ENCODE measurements around the gene DENND1A.
A peak's percentile ranks its signal among the peaks of the same experiment; 100 is the strongest.

The DENND1A gene

DNA sequence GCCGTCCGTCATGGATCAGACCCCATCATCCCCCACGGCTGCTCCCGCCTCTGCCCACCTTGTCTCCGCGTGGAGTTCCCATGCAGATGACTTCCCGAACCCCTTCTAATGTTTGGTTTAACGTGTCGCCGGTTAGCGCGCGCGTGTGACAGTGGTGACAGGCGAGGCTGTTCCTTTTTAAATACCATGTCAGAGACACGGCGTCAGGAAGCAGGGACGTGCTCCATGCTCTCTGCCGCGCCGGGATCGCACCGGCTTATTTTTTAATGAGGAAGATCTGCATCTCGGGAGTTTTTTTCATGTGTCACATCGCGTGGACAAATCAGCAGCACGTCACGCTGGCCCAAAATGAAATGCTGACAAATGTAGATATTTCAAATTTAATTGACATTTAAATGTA, 538.0 kb downstream of the DENND1A start:
- Histone ChIP-seq H4K91ac (ENCODE audit: low read depth, low read length, poor library complexity) (no peak overlapping the region), H2AFZ (ENCODE audit: low read length) (no peak overlapping the region), H3K36me3 (replicated peaks in 1 of 2; ENCODE audit: control insufficient read depth in 2 of 2, insufficient read depth in 2 of 2, low read length in 2 of 2) (no peaks in the 10 kb centered on the region), H3K4ac (ENCODE audit: low read length) (no peak overlapping the region), H3K27me3 (ENCODE audit: control insufficient read depth in 3 of 3, insufficient read depth in 3 of 3, low read depth in 1 of 3, low read length in 3 of 3) (no peaks in the 10 kb centered on the region), H3K9me3 (replicated peaks in 1 of 2; ENCODE audit: control insufficient read depth in 2 of 2, insufficient read depth in 1 of 2, low read depth in 1 of 2, low read length in 2 of 2) (peaks cover 2 to 6% of the 10 kb centered on the region in 2 donors), H3K9ac (ENCODE audit: low read depth, low read length, poor library complexity) (no peak overlapping the region), H2AK5ac (ENCODE audit: low read depth, low read length) (no peak overlapping the region), H3K79me1 (ENCODE audit: low read depth, low read length) (no peaks in the 10 kb centered on the region), H3K4me2 (ENCODE audit: insufficient read depth, low read length, poor library complexity, severe bottlenecking) (no peak overlapping the region), H3K4me3 (ENCODE audit: low read length in 2 of 2) (no peak overlapping the region), H3K27ac (replicated peaks; ENCODE audit: low read length) (no peak overlapping the region), H2BK5ac (ENCODE audit: low read length) (no peak overlapping the region), H3K4me1 (ENCODE audit: control insufficient read depth in 2 of 2, insufficient read depth in 1 of 2, low read depth in 1 of 2, low read length in 2 of 2) (peaks cover 13 to 30% of the 10 kb centered on the region in 2 donors), H3K23ac (ENCODE audit: low read depth, low read length, poor library complexity) (no peak overlapping the region), H2BK15ac (ENCODE audit: low read length) (no peak overlapping the region), H3K14ac (ENCODE audit: low read length) (no peak overlapping the region), H3K18ac (ENCODE audit: low read length) (peak overlapping the region; percentile 13), H4K8ac (ENCODE audit: low read depth, low read length) (no peak overlapping the region), H2BK12ac (ENCODE audit: low read length) (no peak overlapping the region), H2BK120ac (ENCODE audit: low read depth, low read length) (no peak overlapping the region)
- no CpG with 5 or more reads among the region's 28 CpGs for WGBS, 2 donors (ENCODE audit: extremely low coverage in 2 of 2, insufficient read length in 2 of 2, insufficient replicate concordance in 1 of 2)
- DNase-seq (ENCODE audit: low spot score): no peak

GRCh38 chr9:123391233-123391632, 538.7 kb downstream of the DENND1A start:
- DNase-seq (ENCODE audit: low spot score): no peak
- H3K9me3 ChIP-seq (replicated peaks in 1 of 2; ENCODE audit: control insufficient read depth in 2 of 2, insufficient read depth in 1 of 2, low read depth in 1 of 2, low read length in 2 of 2): peaks cover 2 to 6% of the 10 kb centered on the region in 2 donors
- H3K23ac ChIP-seq (ENCODE audit: low read depth, low read length, poor library complexity): no peak overlapping the region
- no peak overlapping the region for H3K4me3 ChIP-seq (ENCODE audit: low read length in 2 of 2)
- no peak overlapping the region for H2BK5ac ChIP-seq (ENCODE audit: low read length)
- H4K91ac ChIP-seq (ENCODE audit: low read depth, low read length, poor library complexity): peak overlapping the region; percentile 25
- H2AK5ac ChIP-seq (ENCODE audit: low read depth, low read length): no peak overlapping the region
- no peak overlapping the region for H3K27ac ChIP-seq (replicated peaks; ENCODE audit: low read length)
- no peaks in the 10 kb centered on the region for H3K27me3 ChIP-seq (ENCODE audit: control insufficient read depth in 3 of 3, insufficient read depth in 3 of 3, low read depth in 1 of 3, low read length in 3 of 3)
- no peaks in the 10 kb centered on the region for H3K79me1 ChIP-seq (ENCODE audit: low read depth, low read length)
- no peak overlapping the region for H2BK12ac ChIP-seq (ENCODE audit: low read length)
- no peak overlapping the region for H4K8ac ChIP-seq (ENCODE audit: low read depth, low read length)
- no peak overlapping the region for H3K14ac ChIP-seq (ENCODE audit: low read length)
- no peak overlapping the region for H3K18ac ChIP-seq (ENCODE audit: low read length)
- H2BK15ac ChIP-seq (ENCODE audit: low read length): no peak overlapping the region
- H3K36me3 ChIP-seq (replicated peaks in 1 of 2; ENCODE audit: control insufficient read depth in 2 of 2, insufficient read depth in 2 of 2, low read length in 2 of 2): no peaks in the 10 kb centered on the region
- no peak overlapping the region for H2AFZ ChIP-seq (ENCODE audit: low read length)
- H3K4me1 ChIP-seq (ENCODE audit: control insufficient read depth in 2 of 2, insufficient read depth in 1 of 2, low read depth in 1 of 2, low read length in 2 of 2): peaks cover 12 to 35% of the 10 kb centered on the region in 2 donors
- WGBS, 2 donors (ENCODE audit: extremely low coverage in 2 of 2, insufficient read length in 2 of 2, insufficient replicate concordance in 1 of 2): no CpG with 5 or more reads among the region's 5 CpGs
- no peak overlapping the region for H3K9ac ChIP-seq (ENCODE audit: low read depth, low read length, poor library complexity)
- H3K4me2 ChIP-seq (ENCODE audit: insufficient read depth, low read length, poor library complexity, severe bottlenecking): no peak overlapping the region
- H3K4ac ChIP-seq (ENCODE audit: low read length): no peak overlapping the region
- no peak overlapping the region for H2BK120ac ChIP-seq (ENCODE audit: low read depth, low read length)

GRCh38 chr9:123390337-123391135, 539.4 kb downstream of the DENND1A start:
- no peak overlapping the region for H3K4me2 ChIP-seq (ENCODE audit: insufficient read depth, low read length, poor library complexity, severe bottlenecking)
- no peaks in the 10 kb centered on the region for H3K36me3 ChIP-seq (replicated peaks in 1 of 2; ENCODE audit: control insufficient read depth in 2 of 2, insufficient read depth in 2 of 2, low read length in 2 of 2)
- H2BK12ac ChIP-seq (ENCODE audit: low read length): no peak overlapping the region
- H3K27ac ChIP-seq (replicated peaks; ENCODE audit: low read length): no peak overlapping the region
- H3K79me1 ChIP-seq (ENCODE audit: low read depth, low read length): no peaks in the 10 kb centered on the region
- H2BK120ac ChIP-seq (ENCODE audit: low read depth, low read length): no peak overlapping the region
- no peak overlapping the region for H3K4me3 ChIP-seq (ENCODE audit: low read length in 2 of 2)
- no peak overlapping the region for H2BK5ac ChIP-seq (ENCODE audit: low read length)
- H2BK15ac ChIP-seq (ENCODE audit: low read length): no peak overlapping the region
- peaks cover 2 to 6% of the 10 kb centered on the region in 2 donors for H3K9me3 ChIP-seq (replicated peaks in 1 of 2; ENCODE audit: control insufficient read depth in 2 of 2, insufficient read depth in 1 of 2, low read depth in 1 of 2, low read length in 2 of 2)
- no peak overlapping the region for H3K9ac ChIP-seq (ENCODE audit: low read depth, low read length, poor library complexity)
- DNase-seq (ENCODE audit: low spot score): no peak
- WGBS, 2 donors (ENCODE audit: extremely low coverage in 2 of 2, insufficient read length in 2 of 2, insufficient replicate concordance in 1 of 2): no CpG with 5 or more reads among the region's 23 CpGs
- peak overlapping the region; percentile 65 for H3K14ac ChIP-seq (ENCODE audit: low read length)
- H2AFZ ChIP-seq (ENCODE audit: low read length): no peak overlapping the region
- H4K91ac ChIP-seq (ENCODE audit: low read depth, low read length, poor library complexity): no peak overlapping the region
- H3K4me1 ChIP-seq (ENCODE audit: control insufficient read depth in 2 of 2, insufficient read depth in 1 of 2, low read depth in 1 of 2, low read length in 2 of 2): peaks cover 5 to 37% of the 10 kb centered on the region in 2 donors
- H2AK5ac ChIP-seq (ENCODE audit: low read depth, low read length): peak overlapping the region; percentile 64
- no peak overlapping the region for H4K8ac ChIP-seq (ENCODE audit: low read depth, low read length)
- peak overlapping the region; percentile 61 for H3K18ac ChIP-seq (ENCODE audit: low read length)
- no peaks in the 10 kb centered on the region for H3K27me3 ChIP-seq (ENCODE audit: control insufficient read depth in 3 of 3, insufficient read depth in 3 of 3, low read depth in 1 of 3, low read length in 3 of 3)
- H3K23ac ChIP-seq (ENCODE audit: low read depth, low read length, poor library complexity): no peak overlapping the region
- H3K4ac ChIP-seq (ENCODE audit: low read length): no peak overlapping the region

DNA sequence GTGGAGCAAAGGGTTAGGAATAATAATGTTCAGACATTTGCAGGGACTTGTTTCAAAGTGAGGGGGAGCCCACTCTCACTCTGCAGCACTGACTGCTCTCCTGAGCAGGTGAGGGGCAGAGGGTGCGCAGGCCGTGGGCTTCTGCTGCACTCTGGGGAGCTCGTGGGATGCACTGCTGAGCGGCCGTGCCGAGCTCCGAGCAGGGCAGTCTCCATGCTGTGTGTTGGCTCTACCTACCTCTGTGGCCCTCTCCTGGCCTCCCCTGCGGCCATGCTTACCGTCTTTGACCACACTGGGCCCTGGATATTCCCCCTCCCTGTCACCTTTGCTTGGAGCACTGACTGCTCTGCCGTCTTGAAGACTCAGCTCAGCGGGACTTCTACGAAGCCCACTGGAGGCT, 540.2 kb downstream of the DENND1A start:
- Histone ChIP-seq H3K4me3 (ENCODE audit: low read length in 2 of 2) (no peak overlapping the region), H3K4ac (ENCODE audit: low read length) (no peak overlapping the region), H3K9ac (ENCODE audit: low read depth, low read length, poor library complexity) (no peak overlapping the region), H2AFZ (ENCODE audit: low read length) (no peak overlapping the region), H3K79me1 (ENCODE audit: low read depth, low read length) (no peaks in the 10 kb centered on the region), H3K36me3 (replicated peaks in 1 of 2; ENCODE audit: control insufficient read depth in 2 of 2, insufficient read depth in 2 of 2, low read length in 2 of 2) (no peaks in the 10 kb centered on the region), H4K8ac (ENCODE audit: low read depth, low read length) (no peak overlapping the region), H3K14ac (ENCODE audit: low read length) (no peak overlapping the region), H3K9me3 (replicated peaks in 1 of 2; ENCODE audit: control insufficient read depth in 2 of 2, insufficient read depth in 1 of 2, low read depth in 1 of 2, low read length in 2 of 2) (peaks cover 2 to 6% of the 10 kb centered on the region in 2 donors), H2AK5ac (ENCODE audit: low read depth, low read length) (no peak overlapping the region), H4K91ac (ENCODE audit: low read depth, low read length, poor library complexity) (no peak overlapping the region), H2BK12ac (ENCODE audit: low read length) (peak overlapping the region; percentile 61), H2BK15ac (ENCODE audit: low read length) (peak overlapping the region; percentile 85), H3K27me3 (ENCODE audit: control insufficient read depth in 3 of 3, insufficient read depth in 3 of 3, low read depth in 1 of 3, low read length in 3 of 3) (no peaks in the 10 kb centered on the region), H3K23ac (ENCODE audit: low read depth, low read length, poor library complexity) (no peak overlapping the region), H3K27ac (replicated peaks; ENCODE audit: low read length) (no peak overlapping the region), H3K18ac (ENCODE audit: low read length) (peak overlapping the region; percentile 68), H2BK120ac (ENCODE audit: low read depth, low read length) (no peak overlapping the region), H2BK5ac (ENCODE audit: low read length) (no peak overlapping the region), H3K4me2 (ENCODE audit: insufficient read depth, low read length, poor library complexity, severe bottlenecking) (no peak overlapping the region), H3K4me1 (ENCODE audit: control insufficient read depth in 2 of 2, insufficient read depth in 1 of 2, low read depth in 1 of 2, low read length in 2 of 2) (peaks cover 4 to 36% of the 10 kb centered on the region in 2 donors)
- WGBS, 2 donors (ENCODE audit: extremely low coverage in 2 of 2, insufficient read length in 2 of 2, insufficient replicate concordance in 1 of 2): no CpG with 5 or more reads among the region's 12 CpGs
- no peak for DNase-seq (ENCODE audit: low spot score)

Data from neuronal stem cell (in vitro differentiated cells).